Fibroblast of skin of abdomen (primary cell): ENCODE data around the gene UBE3D.
"Not testable (repeated sequence)": the region's sequence is repeated elsewhere in the genome, so short reads cannot be mapped to it uniquely, and the experiment has no call there.

ENCODE experiments used
- DNase-seq: peaks from one replicate; pipeline ENCODE4 v3.0.0-alpha.2; 2013

The UBE3D gene

GRCh38 chr6:82910395-82910794 lies 155.2 kb downstream of the UBE3D start:
- DNase-seq = no peak

DNA sequence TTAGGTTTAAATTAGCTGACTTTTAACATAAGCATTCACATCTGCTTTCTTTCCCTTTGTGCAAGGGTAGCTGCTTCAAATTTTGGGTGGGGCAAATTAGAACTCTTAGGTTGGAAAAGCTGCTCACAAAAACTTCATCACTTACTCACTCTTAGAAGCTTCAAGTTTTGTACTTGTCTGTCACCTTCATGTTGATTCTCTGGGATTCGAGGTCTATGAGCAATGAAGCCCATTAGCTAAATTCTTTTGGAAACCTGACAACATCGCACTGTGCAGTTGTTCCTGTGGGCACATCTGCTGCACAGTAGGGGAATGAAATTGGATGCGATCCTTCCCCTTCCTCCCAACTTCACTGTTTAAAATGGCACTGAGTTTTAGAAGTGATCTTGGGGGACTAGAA lies 156.1 kb downstream of the UBE3D start:
- DNase-seq = peak; percentile 62

GRCh38 chr6:82908661-82909060 lies 157.0 kb downstream of the UBE3D start:
- no peak for DNase-seq

DNA sequence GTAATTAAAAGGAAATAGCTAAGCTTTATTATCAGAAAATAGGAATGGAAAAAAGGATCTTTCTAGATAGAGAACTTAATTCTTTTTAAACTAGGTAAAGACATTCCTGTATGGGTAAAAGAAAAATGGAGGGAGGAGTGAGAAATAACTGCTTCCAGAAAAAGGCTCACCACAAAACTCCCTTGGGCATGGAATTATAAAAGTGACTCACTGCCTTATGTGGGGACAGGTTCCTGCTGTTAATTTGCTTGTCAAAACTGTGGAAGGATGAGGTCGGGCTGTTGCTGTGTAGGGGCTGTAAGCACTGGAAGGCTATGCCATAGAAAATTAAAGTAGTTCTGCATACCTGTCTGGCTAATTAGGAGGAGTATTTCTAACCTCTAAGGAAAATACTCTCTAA lies 158.7 kb downstream of the UBE3D start:
- DNase-seq = peak; percentile 76

- DNase-seq = peak; percentile 21
These were observed 159.2 kb downstream of the UBE3D start for GRCh38 chr6:82906489-82906888.

- DNase-seq = no peak
These were observed 160.8 kb downstream of the UBE3D start for GRCh38 chr6:82904860-82905259.

GRCh38 chr6:82904257-82904656 lies 161.4 kb downstream of the UBE3D start:
- DNase-seq = no peak

- no peak for DNase-seq
These were observed 163.4 kb downstream of the UBE3D start for GRCh38 chr6:82902290-82902689.

DNA sequence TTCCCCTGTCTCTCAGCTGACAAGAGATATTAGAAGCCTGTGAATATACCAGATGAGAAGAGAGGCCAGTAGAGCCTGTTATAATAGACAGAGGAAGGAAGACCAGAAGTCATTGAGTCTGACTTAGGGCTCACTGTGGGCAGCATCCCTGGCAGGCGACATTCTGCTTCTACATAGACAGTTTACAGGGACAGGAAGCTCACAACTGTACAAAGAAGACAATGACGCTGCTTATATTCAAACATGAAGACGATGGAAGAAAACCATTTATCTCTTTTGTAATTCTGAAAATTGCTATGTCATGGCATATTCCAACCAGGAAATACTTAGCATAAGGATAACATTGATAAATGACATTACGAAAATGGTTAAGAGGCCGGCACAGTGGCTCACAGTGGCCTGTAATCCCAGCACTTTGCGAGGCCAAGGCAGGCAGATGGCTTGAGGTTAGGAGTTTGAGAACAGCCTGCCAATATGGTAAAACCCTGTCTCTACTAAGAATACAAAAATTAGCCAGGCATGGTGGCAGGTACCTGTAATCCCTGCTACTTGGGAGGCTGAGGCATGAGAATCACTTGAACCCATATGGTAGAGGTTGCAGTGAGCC lies 170.9 kb downstream of the UBE3D start:
- no peak for DNase-seq

DNA sequence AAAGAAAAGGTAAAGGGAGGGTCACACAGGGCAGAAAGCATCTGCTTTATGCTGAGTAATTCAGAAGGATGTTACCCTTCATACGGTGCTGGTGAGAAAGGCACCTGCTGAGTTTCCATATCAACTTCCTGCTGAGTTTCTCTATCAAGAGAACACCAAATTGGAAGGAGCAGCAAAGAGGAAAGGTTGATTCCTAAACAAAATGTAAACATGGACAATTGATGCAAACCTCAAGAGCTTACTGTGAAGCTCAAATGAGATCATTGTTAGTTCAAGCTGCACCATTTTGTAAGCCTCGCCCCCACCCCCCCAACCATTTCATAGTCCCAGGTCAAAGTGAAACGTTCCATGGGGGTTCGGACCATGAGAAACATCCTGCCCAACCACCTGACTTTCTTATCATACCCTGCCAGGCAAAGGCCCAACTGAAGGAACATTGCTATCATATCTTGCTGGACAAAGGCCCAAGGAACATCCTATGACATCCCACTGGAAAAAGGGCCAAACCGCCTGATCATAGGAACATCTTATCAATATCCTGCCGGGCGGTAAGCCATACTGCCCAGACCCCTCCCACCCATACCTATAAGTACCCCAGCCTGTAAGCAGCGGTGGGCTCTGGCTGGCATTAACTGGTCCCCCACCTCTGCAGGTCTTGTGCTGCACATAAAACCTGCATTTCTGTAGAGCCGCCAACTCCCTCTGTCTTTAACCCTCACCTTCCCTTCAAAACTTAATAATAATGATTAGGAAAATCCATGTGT lies 171.6 kb downstream of the UBE3D start:
- DNase-seq = no peak

DNA sequence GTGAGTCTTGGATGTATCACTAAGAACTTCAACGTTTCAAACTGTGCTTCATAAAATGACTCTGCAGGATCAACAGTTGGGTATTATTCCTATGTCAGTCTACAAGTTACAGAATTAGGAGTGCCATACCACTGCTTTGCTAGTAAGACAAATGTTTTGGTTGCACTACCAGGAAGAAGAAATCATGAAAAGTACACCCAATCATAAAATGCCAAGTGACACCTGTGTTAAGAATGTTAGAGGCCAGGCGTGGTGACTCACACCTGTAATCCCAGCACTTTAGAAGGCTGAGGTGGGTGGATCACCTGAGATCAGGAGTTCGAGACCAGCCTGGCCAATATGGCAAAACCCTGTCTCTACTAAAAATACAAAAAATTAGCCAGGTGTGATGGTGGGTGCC lies 174.1 kb downstream of the UBE3D start:
- DNase-seq = not testable (repeated sequence)

DNA sequence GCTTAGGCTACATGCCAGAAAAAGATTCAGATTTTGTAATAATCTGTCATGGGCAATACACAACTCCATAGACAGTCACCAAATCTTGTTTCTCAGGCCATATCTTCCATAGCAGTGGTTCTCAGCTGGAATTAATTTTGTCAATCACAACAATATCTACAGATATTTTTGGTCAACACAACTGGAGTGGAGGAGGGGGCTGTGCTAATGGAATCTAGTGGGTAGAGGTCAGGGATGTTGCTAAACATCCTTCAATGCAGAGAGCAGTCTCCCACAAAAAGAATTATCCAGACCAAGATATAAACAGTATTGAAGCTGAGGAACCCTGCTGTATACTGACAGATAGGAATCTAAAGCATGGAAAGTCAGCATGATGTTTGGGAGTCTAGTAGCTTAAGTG lies 174.6 kb downstream of the UBE3D start:
- DNase-seq = peak; percentile 57

- DNase-seq = no peak
These were observed 175.4 kb downstream of the UBE3D start for GRCh38 chr6:82890240-82890639.

DNA sequence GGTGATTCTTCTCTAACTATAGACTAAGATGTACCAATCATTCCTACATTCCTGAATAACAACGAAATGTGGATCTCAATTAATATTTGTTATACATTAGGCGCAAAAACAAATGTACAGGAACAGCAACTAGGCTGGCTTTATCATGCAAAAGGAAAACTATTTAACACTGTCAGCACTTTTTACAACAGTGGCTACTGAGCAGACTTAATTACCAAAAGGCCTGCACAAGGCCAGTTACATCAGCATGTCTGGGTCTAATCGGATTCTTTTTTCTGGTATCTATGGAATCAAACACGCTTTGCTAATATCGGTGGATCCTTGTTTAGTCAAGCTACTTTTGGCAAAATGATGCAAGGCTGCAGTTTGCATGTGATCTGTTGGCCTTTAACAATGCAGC lies 176.5 kb downstream of the UBE3D start:
- DNase-seq = no peak

DNA sequence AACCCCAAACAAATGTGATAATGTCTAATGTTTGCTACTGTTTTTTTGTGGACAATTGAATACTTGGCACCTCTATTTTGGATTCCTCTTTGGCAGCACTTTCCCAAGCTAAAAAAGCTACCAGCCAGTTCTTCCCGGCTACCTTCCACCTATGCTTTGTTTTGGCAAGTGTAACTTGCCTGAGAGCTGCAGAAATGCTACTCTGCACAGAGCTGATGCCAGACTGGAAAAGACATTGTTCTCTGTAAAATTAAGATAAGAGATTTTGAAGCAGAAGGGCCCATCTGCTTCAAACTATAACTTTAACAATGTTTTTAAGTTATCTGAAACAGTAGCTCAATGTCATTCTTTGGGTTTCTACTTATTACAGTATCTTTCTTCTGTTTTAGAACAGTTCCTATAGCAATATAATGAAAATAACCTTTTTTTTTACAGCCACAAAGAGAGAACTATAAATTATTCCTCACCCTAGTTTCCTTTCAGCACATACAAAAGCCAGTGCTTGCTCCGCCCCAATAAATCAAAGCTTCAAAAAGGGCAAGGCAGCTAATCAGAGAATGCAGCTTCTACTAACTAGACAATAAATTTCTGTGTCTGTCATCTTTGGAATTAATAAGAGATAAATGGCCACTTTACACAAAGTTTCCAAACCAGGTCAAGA lies 183.1 kb downstream of the UBE3D start:
- DNase-seq = no peak

DNA sequence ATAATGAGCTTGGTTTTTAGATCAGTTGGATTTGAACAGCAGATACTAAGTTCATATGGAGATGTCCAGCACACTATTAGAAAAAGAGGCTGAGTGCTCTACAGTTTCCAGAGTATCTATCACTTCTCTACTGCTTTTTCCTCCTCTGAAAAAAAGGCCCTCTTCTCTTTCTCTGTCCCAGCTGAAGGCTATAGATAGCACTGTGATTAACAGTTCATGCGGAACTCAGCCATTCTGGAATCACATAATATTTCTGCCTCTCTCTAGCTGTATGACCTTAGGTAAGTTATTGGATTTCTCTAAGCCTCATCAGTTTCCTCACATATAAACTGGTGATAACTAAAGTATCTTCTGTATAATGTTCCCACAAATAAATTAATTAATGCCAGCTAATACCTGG lies 184.1 kb downstream of the UBE3D start:
- DNase-seq = no peak

DNA sequence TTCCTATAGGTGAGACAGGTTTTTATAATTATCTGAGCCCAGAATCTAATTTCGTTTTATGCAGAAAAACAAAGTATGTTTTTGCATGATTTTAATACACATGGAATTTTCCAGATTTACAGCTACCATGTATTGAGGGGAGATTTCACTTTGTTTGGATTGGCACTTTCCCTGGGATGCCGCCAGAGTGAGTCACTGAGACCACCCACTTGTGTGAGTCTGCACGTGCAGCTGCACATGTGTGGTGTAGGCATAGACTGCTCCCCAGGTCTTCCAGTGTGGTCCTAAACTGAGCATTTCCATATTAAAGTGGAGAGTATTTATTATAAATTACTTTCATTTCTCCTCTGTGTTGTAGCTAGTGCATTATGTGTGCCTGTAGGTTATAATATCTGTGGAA lies 186.8 kb downstream of the UBE3D start:
- peak; percentile 88 for DNase-seq

- peak; percentile 64 for DNase-seq
These were observed 188.1 kb downstream of the UBE3D start for GRCh38 chr6:82877213-82878195.

- peak; percentile 75 for DNase-seq
These were observed 190.0 kb downstream of the UBE3D start for GRCh38 chr6:82875573-82876185.

GRCh38 chr6:82874867-82875266 lies 190.8 kb downstream of the UBE3D start:
- DNase-seq = no peak

DNA sequence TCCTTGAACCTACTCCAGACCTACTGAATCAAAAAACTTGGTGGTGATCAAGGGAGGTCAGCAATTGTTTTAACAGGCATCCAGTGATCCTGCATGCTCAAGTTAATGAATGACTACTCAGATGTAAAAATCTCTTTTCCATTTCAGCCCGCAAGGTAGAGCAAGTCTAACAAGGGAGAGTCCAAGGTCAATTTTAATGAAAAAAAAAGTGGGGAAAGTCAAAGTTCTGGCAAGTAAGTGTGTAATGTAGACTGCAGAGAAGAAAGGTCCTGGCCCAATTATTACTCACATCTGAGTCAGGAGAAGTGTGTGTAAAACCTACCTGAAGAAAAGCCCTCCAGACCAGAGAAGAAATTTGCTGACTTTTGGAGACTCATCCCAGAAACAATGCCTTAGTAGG lies 193.5 kb downstream of the UBE3D start:
- DNase-seq = no peak

DNA sequence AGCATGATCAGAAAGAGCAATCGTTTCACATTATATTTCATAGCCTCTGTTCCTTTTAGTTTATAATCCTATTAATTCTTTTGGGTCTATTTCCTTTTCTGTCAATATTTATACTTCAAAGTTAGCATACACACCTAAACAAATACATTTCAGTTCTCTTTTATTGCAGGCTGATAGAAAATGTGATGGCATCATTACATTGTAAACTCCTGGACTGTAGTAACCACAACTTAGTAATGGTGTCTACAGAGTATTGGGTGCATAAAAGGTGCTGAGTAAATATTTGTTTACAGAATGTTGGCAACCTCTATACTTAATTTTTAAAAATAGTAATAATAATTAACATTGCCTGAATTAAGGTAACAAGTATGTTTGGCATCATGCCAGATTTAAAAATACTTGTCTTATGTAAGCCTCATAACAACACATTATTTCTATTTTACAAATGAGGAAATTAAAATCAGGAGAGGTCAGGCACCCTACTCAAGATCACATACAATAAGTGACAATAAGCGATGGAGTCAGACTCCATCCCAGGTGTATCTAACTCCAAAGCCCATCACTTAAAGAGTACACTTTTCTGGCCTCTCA lies 195.0 kb downstream of the UBE3D start:
- no peak for DNase-seq
